IMR-90 (cell line): Measurements from ENCODE around the gene OR2C1. TPM values are rescaled to one million over a fixed set of nuclear protein-coding genes. Genes with fewer than 3 reads are reported as not detected.

ENCODE experiments used
- ATAC-seq: fragments of 200-7000 bp; cut with Tn5 transposase; 2 replicates; pipeline ENCODE4 v1.9.1; 2020; ENCODE audit warnings: low read depth, mild to moderate bottlenecking, moderate library complexity
- BruUV-seq: library from RNA; stranded (reverse); fragments of 400-500 nt; replicated peaks from 2 replicates; lab custom pipeline; 2021; lab: Mats Ljungman, UMichigan
- CTCF ChIA-PET: fragments of 300-600 bp; formaldehyde crosslinking; extraction: SDS; loops from one replicate; lab custom pipeline; 2021; ENCODE audit warnings: antibody characterized with exemption; lab: Yijun Ruan, JAX
- POLR2A ChIA-PET: fragments of 300-600 bp; sonication (Branson Sonifier 250); formaldehyde crosslinking; loops from one replicate; lab custom pipeline; 2022; ENCODE audit warnings: antibody characterized with exemption; ENCODE audit not compliant: unreplicated experiment; lab: Charles Lee
- DNase-seq: peaks from one replicate; pipeline ENCODE4 v3.0.0; 2013
- H2AFZ ChIP-seq: replicated peaks from 2 replicates; pipeline ENCODE3; 2013; ENCODE audit warnings: low read length, mild to moderate bottlenecking; ENCODE audit not compliant: poor library complexity
- H2AK5ac ChIP-seq: 2 replicates; pipeline ENCODE4 v1.6.1; 2013; ENCODE audit warnings: low read depth, low read length, inconsistent platforms
- H2AK9ac ChIP-seq: replicated peaks from 2 replicates; pipeline ENCODE3; 2013; ENCODE audit warnings: mild to moderate bottlenecking, low read depth, low read length, moderate library complexity; ENCODE audit not compliant: poor library complexity
- H2BK120ac ChIP-seq: 2 replicates; pipeline ENCODE4 v1.6.1; 2013; ENCODE audit warnings: low read depth, low read length, inconsistent platforms
- H2BK15ac ChIP-seq: 3 replicates; pipeline ENCODE4 v1.6.1; 2013; ENCODE audit warnings: low read depth, low read length, inconsistent platforms
- H2BK20ac ChIP-seq: 2 replicates; pipeline ENCODE4 v1.6.1; 2013; ENCODE audit warnings: low read depth, mild to moderate bottlenecking, inconsistent platforms, low read length, moderate library complexity
- H2BK5ac ChIP-seq: 2 replicates; pipeline ENCODE4 v1.6.1; 2013; ENCODE audit warnings: mild to moderate bottlenecking, low read depth, low read length, inconsistent platforms; ENCODE audit not compliant: poor library complexity, severe bottlenecking
- H3K14ac ChIP-seq: replicated peaks from 2 replicates; pipeline ENCODE4 v1.6.1; 2013; ENCODE audit warnings: low read depth, low read length, inconsistent platforms
- H3K18ac ChIP-seq: 2 replicates; pipeline ENCODE4 v1.6.1; 2013; ENCODE audit warnings: low read depth, low read length, control low read depth
- H3K23ac ChIP-seq: 2 replicates; pipeline ENCODE4 v1.6.1; 2013; ENCODE audit warnings: low read depth, low read length, inconsistent platforms
- H3K27ac ChIP-seq: 2 replicates; pipeline ENCODE4 v1.5.1; 2013; ENCODE audit warnings: mild to moderate bottlenecking, control low read depth, low read length; ENCODE audit not compliant: insufficient read depth
- H3K27me3 ChIP-seq: 2 replicates; pipeline ENCODE4 v1.6.1; 2013; ENCODE audit warnings: low read length; ENCODE audit not compliant: control insufficient read depth, insufficient read depth
- H3K36me3 ChIP-seq: 2 replicates; pipeline ENCODE4 v1.6.1; 2013; ENCODE audit warnings: low read length, mixed read lengths; ENCODE audit not compliant: control insufficient read depth, insufficient read depth
- H3K4ac ChIP-seq: 2 replicates; pipeline ENCODE4 v1.6.1; 2013; ENCODE audit warnings: low read depth, low read length, inconsistent platforms
- H3K4me1 ChIP-seq: 2 replicates; pipeline ENCODE4 v1.6.1; 2013; ENCODE audit warnings: low read length, mixed read lengths; ENCODE audit not compliant: control insufficient read depth, insufficient read depth
- H3K4me2 ChIP-seq: 2 replicates; pipeline ENCODE4 v1.6.1; 2013; ENCODE audit warnings: low read depth, mild to moderate bottlenecking, control low read depth, low read length, moderate library complexity
- H3K4me3 ChIP-seq: 2 replicates; pipeline ENCODE4 v1.5.1; 2013; ENCODE audit warnings: low read depth, mild to moderate bottlenecking, control low read depth, low read length, moderate library complexity; ENCODE audit not compliant: insufficient read depth
- H3K56ac ChIP-seq: 2 replicates; pipeline ENCODE4 v1.6.1; 2013; ENCODE audit warnings: low read length, inconsistent platforms; ENCODE audit not compliant: insufficient read depth; ENCODE audit errors: extremely low read depth
- H3K79me1 ChIP-seq, 2 experiments: 2 replicates each; pipeline ENCODE4 v1.6.1; 2013; ENCODE audit warnings: low read length in 2 of 2, inconsistent platforms in 1 of 2, low read depth in 1 of 2
- H3K9ac ChIP-seq: 2 replicates; pipeline ENCODE4 v1.6.1; 2013; ENCODE audit warnings: low read depth, low read length, control low read depth
- H3K9me1 ChIP-seq: 2 replicates; pipeline ENCODE4 v1.6.1; 2013; ENCODE audit warnings: low read length, inconsistent platforms; ENCODE audit not compliant: insufficient read depth
- H3K9me3 ChIP-seq: 2 replicates; pipeline ENCODE4 v1.6.1; 2013; ENCODE audit warnings: low read length; ENCODE audit not compliant: control insufficient read depth, insufficient read depth
- H4K20me1 ChIP-seq: 2 replicates; pipeline ENCODE4 v1.6.1; 2013; ENCODE audit warnings: low read length, inconsistent platforms; ENCODE audit not compliant: insufficient read depth
- H4K5ac ChIP-seq: 2 replicates; pipeline ENCODE4 v1.6.1; 2013; ENCODE audit warnings: mild to moderate bottlenecking, low read depth, low read length, control low read depth
- H4K8ac ChIP-seq, 2 experiments: 2 replicates each; pipeline ENCODE4 v1.6.1; 2013; ENCODE audit warnings: low read depth in 2 of 2, low read length in 2 of 2, control low read depth in 1 of 2, inconsistent platforms in 1 of 2
- H4K91ac ChIP-seq: 2 replicates; pipeline ENCODE4 v1.6.1; 2013; ENCODE audit warnings: low read depth, low read length, inconsistent platforms; ENCODE audit not compliant: insufficient read depth
- BHLHE40 ChIP-seq: fragments of 150-350 bp; IDR thresholded peaks from 2 replicates; pipeline ENCODE4 v1.6.1; 2016; ENCODE audit warnings: mild to moderate bottlenecking, low read depth, low read length
- ELK1 ChIP-seq: fragments of 150-350 bp; IDR thresholded peaks from 2 replicates; pipeline ENCODE4 v1.6.1; 2016; ENCODE audit warnings: low read depth, mild to moderate bottlenecking, low read length, moderate library complexity, borderline replicate concordance
- MAZ ChIP-seq: IDR thresholded peaks from 2 replicates; pipeline ENCODE4 v1.6.1; 2012; ENCODE audit warnings: low read depth, mild to moderate bottlenecking, low read length, improper control_type of control experiment, moderate library complexity, borderline replicate concordance
- MXI1 ChIP-seq: IDR thresholded peaks from 2 replicates; pipeline ENCODE4 v1.6.1; 2012; ENCODE audit warnings: low read depth, mild to moderate bottlenecking, low read length, moderate library complexity, borderline replicate concordance
- POLR2A ChIP-seq: IDR thresholded peaks from 2 replicates; pipeline ENCODE4 v1.6.1; 2012; ENCODE audit warnings: mild to moderate bottlenecking, low read depth, low read length
- RAD21 ChIP-seq: IDR thresholded peaks from 2 replicates; pipeline ENCODE4 v1.6.1; 2012; ENCODE audit warnings: low read length, improper control_type of control experiment
- WGBS, 2 experiments: methylation state at CpG; one replicate each; pipeline versions ENCODE4 v1.1.5 to v1.1.7; 2013; ENCODE audit warnings: missing lambda C conversion rate in 2 of 2; ENCODE audit not compliant: insufficient read length in 1 of 2; ENCODE audit errors: extremely low coverage in 2 of 2; 5-methylcytosine and 5-hydroxymethylcytosine counted together
- dilution Hi-C: fragments of 300-500 bp; cut with HindIII; formaldehyde crosslinking; loops from one replicate; pipeline ENCODE4 v1.14.3; 2018; ENCODE audit warnings: low sequenced_read_pairs; ENCODE audit not compliant: unreplicated experiment
- in situ Hi-C: fragments of 300-500 bp; cut with MboI; formaldehyde crosslinking; loops from 3 replicates; pipeline ENCODE4 v1.14.3; 2019; ENCODE audit warnings: low sequenced_read_pairs, inconsistent platforms, mixed read lengths
- intact Hi-C: fragments of 100-400 bp; cut with micrococcal nuclease; formaldehyde crosslinking; loops from 2 replicates; pipeline ENCODE4 v1.10.0; 2022
- polyA plus RNA-seq, 3 experiments: library from polyadenylated mRNA; depleted of rRNA; stranded (reverse); fragments of >200 nt; gene quantifications; 2 replicates each; pipeline ENCODE4 v1.2.3, GENCODE V29; 2012; ENCODE audit warnings: low replicate concordance in 1 of 3
- total RNA-seq: library from RNA; depleted of rRNA; stranded (reverse); fragments of >200 nt; gene quantifications from 2 replicates; pipeline ENCODE4 v1.2.3, GENCODE V29; 2012

OR2C1 gene
- total and polyA plus RNA-seq, 2 of the 4 experiments (the other 2 are of a cell fraction): under 0.01 to 0.05 TPM

GRCh38 chr16:3400779-3401688 is 45.3 kb downstream of the OR2C1 start, which contains the start of the genes ZNF174 and ZSCAN32:
Gene ZNF174, plus strand, starts transcription at chr16:3401215. Its CDS starts 790 bp downstream, at chr16:3402005.
Gene ZSCAN32, minus strand, starts transcription at chr16:3401004. Its CDS starts 3,447 bp downstream, at chr16:3397557.
- Histone ChIP-seq H3K27ac (peak within 1 kb of the TSS; percentile 66), H3K36me3 (peaks cover 39% of the 10 kb centered on the region), H2BK15ac (no peak within 1 kb of the TSS), H2AK9ac (peak within 1 kb of the TSS; percentile 73), H3K9me1 (no peaks in the 10 kb centered on the region), H3K4me3 (peak within 1 kb of the TSS; percentile 73), H3K14ac (peak within 1 kb of the TSS; percentile 72), H4K20me1 (peaks cover 2% of the 10 kb centered on the region; the same call in 1 of the 2 replicates), H4K91ac (no peak within 1 kb of the TSS), H2AK5ac (peak within 1 kb of the TSS; percentile 12; the same call in 1 of the 2 replicates), H2BK20ac (no peak within 1 kb of the TSS), H3K79me1 (peaks cover 47 to 63% of the 10 kb centered on the region in 2 experiments), H2AFZ (peak within 1 kb of the TSS; percentile 94), H2BK5ac (peak within 1 kb of the TSS; percentile 33), H2BK120ac (no peak within 1 kb of the TSS), H3K27me3 (no peaks in the 10 kb centered on the region), H3K9me3 (peaks cover 26% of the 10 kb centered on the region), H3K4ac (peak within 1 kb of the TSS; percentile 60), H3K4me1 (peaks cover 4% of the 10 kb centered on the region), H4K5ac (peak within 1 kb of the TSS; percentile 26), H3K23ac (peak within 1 kb of the TSS; percentile 86), H4K8ac (peak within 1 kb of the TSS; percentile 59 to 68), H3K9ac (peak within 1 kb of the TSS; percentile 89), H3K56ac (peak within 1 kb of the TSS; percentile 60), H3K4me2 (peak within 1 kb of the TSS; percentile 100), H3K18ac (no peak within 1 kb of the TSS)
- 0% methylated on average over 43 of the region's 95 CpGs; no CpG with 5 or more reads in 1 of the 2 experiments for WGBS, 2 experiments
- in situ Hi-C loops (no loop called here), dilution Hi-C loops (no loop called here), intact Hi-C loops (loop anchor here (2.0 kb wide), 1 partner anchor 58 kb away; no protein-coding TSS in a partner anchor)
- TF ChIP-seq RAD21 (no peak), MAZ (peak; percentile 69; the same call in 1 of the 2 replicates), BHLHE40 (peak; percentile 74; the same call in 1 of the 2 replicates), POLR2A (peak; percentile 74), MXI1 (peak; percentile 75; the same call in 1 of the 2 replicates), ELK1 (0 out of 2 replicates have a peak, but pooled peaks have one; percentile 29)
- no TSS peak for BruUV-seq
- POLR2A ChIA-PET: interaction anchor here (1.0 kb wide), 1 partner anchor 43 kb away, joined by 3 read pairs; no protein-coding TSS in a partner anchor
- DNase-seq: peak; percentile 99
- ATAC-seq: peak; percentile 98
- CTCF ChIA-PET: no interaction called here
